Dedifferentiated amniotic fluid mesenchymal stem cell (primary cell): ENCODE results near the gene ABCC12.
A peak's percentile ranks its signal among the peaks of the same experiment; 100 is the strongest.

Experiments
- DNase-seq: peaks from one replicate; pipeline ENCODE4 v3.0.0-alpha.2; 2016; ENCODE audit errors: extremely low spot score

Gene ABCC12

GRCh38 chr16:48165961-48166578 lies 10.3 kb upstream of the ABCC12 start:
- no peak for DNase-seq

GRCh38 chr16:48164907-48165715 lies 9.3 kb upstream of the ABCC12 start:
- DNase-seq, result peak; percentile 61

GRCh38 chr16:48162839-48163410 lies 7.1 kb upstream of the ABCC12 start:
- no peak for DNase-seq

GRCh38 chr16:48161906-48162305 lies 6.1 kb upstream of the ABCC12 start:
- no peak for DNase-seq

- no peak for DNase-seq
Measured at GRCh38 chr16:48160575-48160974, 4.8 kb upstream of the ABCC12 start.

- DNase-seq, result no peak
Measured at GRCh38 chr16:48158296-48158695, 2.5 kb upstream of the ABCC12 start.

- DNase-seq, result no peak
Measured at GRCh38 chr16:48157794-48158193, 2.0 kb upstream of the ABCC12 start.

GRCh38 chr16:48157302-48157701 lies 1.5 kb upstream of the ABCC12 start:
- no peak for DNase-seq

DNA sequence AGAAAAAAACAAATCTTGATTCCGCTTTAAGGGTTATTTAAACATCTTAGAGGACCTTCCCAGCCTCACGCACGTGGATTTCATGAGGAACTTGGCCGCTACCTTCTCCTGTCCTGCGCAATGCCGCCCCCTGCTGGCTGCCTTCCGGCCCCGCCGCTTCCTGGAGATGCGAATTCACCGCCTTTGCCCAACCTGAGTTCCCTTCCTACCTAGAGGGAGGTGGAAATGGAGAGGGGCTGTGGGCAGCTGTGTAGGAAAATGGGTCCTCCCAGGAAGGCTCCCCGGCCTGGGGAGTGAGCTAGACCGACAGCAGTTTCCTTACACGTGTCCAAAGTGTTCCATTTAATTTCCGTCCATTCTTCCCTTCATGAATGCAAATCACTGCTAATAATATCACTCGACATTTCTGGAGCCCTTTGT lies 1.0 kb upstream of the ABCC12 start:
- DNase-seq, result peak; percentile 77

GRCh38 chr16:48153774-48154173 lies 2.0 kb downstream of the ABCC12 start:
- no peak for DNase-seq

DNA sequence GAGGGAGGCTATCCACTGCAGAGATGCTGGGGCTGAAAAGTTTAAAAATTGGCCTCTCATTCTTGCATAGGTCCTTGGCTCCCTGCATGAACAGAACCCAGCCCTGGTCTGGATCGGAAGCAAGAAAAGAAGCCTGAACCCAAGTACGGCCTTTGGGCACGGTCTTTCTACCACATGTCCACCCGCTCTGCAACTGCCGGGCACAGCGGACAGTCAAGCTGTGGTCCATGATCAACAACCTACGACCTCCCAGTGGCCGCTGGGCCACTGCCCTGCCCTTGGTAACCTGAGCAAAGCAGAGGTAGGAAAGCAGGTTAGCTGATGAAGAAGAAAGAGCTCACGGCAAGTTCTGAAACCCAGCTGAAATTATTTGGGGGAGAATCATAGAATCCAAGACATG lies 3.6 kb downstream of the ABCC12 start:
- no peak for DNase-seq

- DNase-seq, result no peak
Measured at GRCh38 chr16:48150707-48151106, 5.1 kb downstream of the ABCC12 start.

DNA sequence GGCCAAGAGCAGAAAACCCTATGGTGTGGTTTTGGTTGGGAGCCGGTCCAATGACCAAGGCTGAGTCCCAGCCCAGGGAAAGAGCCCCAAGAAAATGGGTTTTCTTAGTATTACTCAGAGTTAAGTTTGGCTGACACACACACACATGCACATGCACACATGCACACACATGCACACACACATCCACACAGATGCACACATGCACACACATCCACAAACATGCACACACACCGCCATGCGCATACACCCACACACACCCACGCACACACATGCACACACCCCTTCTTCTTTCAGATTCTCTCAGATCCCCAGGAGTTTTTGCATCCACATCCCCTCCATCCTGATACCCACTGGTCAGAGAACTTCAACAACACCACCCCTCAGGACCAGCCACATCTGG lies 9.1 kb downstream of the ABCC12 start:
- no peak for DNase-seq

GRCh38 chr16:48146131-48146530 lies 9.7 kb downstream of the ABCC12 start:
- no peak for DNase-seq

DNA sequence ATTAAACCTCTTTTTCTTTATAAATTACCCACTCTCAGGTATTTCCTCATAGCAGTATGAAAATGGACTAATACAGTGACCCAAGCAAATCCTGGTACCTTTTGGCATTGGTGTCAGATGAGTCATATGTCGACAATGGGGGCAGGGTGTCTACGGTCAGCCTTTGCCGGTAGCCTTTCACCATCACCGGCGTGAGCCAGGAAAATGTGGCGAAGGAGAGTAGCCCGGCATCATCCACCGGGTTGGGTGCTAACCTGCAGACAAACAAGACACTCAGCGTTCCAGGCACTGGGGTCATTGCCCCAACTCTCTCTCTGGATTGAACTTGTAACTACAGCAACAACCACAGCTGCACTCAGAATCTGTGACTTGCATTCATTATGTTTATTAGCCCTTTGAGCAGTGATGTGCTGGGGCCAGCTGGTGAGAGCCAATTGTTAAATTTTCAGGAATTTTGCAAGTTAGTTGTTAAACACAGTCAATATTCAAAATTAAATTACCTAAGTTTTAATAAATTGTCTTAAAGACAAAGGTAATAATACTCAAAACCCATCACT lies 11.9 kb downstream of the ABCC12 start:
- DNase-seq, result no peak

- DNase-seq, result no peak
Measured at GRCh38 chr16:48140821-48141220, 15.0 kb downstream of the ABCC12 start.

GRCh38 chr16:48139517-48139916 lies 16.3 kb downstream of the ABCC12 start:
- no peak for DNase-seq

DNA sequence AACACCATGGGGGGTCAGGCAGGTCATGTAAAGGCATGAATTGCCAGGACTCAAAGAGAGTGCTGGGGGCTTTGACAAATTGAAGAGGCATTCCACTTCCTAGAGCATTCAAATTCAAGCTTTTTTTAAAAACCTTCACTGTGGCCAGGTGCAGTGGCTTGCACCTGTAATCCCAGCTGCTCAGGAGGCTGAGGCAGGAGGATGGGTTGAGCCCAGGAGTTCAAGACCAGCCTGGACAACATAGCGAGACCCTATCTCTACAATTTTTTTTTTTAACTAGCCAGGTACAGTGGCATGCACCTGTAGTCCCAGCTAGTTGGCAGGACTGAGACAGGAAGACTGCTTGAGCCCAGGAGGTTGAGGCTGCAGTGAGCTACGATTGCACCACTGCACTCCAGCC lies 17.2 kb downstream of the ABCC12 start:
- DNase-seq, result no peak

- no peak for DNase-seq
Measured at GRCh38 chr16:48137822-48138221, 18.0 kb downstream of the ABCC12 start.

DNA sequence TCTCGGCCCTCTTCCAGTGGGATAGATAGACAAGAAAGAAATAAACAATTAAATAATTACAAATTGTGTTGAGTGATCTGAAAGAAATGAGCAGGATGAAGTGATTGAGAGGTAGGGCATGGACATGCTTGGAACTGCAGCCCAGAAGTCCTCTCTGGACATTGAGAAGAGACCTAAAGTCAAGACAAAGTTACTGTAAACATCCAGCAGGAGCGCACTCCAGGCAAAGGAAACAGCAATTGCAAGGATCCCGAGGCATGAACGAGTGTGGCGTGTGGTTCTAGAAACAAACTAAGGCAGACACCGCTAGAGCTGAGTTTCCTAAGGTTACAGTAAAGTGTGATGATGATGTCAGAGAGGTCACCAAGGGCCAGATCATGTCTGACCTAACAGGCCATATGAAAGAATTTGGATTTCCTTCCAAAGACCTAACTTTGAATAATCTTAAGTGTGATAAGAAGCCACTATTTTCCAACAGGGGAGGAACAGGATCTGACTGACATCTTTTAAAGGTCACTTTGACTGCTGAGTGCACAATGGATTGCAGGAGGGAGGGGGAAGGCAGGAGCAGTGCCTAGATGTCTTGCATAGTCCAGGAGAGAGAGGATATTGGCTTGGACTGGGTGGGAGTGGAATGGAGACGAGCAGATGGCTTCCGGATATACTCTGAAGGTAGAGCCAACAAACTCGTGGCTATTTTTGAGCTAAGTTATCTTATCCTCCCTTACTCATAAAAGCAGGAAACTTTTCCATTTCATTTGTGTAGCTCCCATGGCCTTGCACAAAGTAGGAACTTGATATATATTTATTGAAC lies 19.0 kb downstream of the ABCC12 start:
- DNase-seq, result no peak

DNA sequence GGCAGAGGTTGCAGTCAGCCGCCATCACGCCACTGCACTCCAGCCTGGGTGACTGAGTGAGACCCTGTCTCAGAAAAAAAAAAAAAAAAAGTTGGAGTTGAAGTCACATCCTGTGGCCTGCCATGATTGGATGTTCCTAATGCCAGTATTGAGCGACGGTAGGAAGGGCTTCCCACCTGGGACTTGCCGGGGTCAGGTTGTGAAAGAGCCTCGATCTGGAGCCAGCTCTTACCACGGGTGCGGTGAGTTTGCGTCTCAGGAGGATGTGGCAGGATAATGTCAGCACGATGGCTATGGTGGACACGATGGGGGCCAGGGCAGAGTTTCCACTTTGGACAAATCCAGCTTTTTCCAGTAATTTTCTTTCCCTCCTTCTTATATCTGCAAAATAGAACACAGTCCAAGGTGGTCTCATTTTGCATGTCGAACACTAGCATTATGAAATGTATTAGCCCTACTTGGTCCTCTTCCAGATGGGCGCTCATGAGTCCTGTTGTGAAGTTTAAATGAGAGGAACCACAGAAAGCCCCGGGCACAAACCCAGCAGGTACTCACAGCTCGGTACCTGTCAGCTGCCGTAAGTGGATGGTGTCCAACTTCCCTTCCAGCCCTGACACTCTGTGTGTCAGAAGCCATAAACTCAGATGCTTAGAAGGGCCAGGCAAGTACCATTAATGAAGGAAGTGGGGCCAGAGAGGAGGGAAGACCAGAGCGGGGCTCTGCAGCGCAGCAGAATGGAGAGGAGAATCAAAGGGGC lies 22.2 kb downstream of the ABCC12 start:
- no peak for DNase-seq
